Esophagus muscularis mucosa (tissue), 4 donors: ENCODE data around the gene PSME1.

Experiments
- EP300 ChIP-seq: sonication (generic); formaldehyde crosslinking; IDR thresholded peaks from one replicate; pipeline ENCODE4 v1.6.1; 2017; ENCODE audit warnings: antibody characterized with exemption
- POLR2A ChIP-seq: fragments of 450-650 bp; IDR thresholded peaks from one replicate; pipeline ENCODE4 v1.6.1; 2017; ENCODE audit warnings: antibody characterized with exemption, moderate library complexity, mild to moderate bottlenecking, low read depth
- POLR2AphosphoS5 ChIP-seq, 2 donors: sonication (generic); formaldehyde crosslinking; IDR thresholded peaks; one replicate each; pipeline ENCODE4 v1.6.1; 2017; ENCODE audit warnings: antibody characterized with exemption in 2 of 2
- TF ChIP-seq, protein P1 (sequence below), 3 experiments: fragments of 200-600 bp in 2 of 3; fragments of 450-650 bp in 1 of 3; sonication (generic) in 2 of 3; IDR thresholded peaks; one replicate each; pipeline ENCODE4 v1.5.1; 2017 to 2019; ENCODE audit warnings: antibody characterized with exemption in 3 of 3, mild to moderate bottlenecking in 2 of 3, moderate library complexity in 1 of 3

DNA sequence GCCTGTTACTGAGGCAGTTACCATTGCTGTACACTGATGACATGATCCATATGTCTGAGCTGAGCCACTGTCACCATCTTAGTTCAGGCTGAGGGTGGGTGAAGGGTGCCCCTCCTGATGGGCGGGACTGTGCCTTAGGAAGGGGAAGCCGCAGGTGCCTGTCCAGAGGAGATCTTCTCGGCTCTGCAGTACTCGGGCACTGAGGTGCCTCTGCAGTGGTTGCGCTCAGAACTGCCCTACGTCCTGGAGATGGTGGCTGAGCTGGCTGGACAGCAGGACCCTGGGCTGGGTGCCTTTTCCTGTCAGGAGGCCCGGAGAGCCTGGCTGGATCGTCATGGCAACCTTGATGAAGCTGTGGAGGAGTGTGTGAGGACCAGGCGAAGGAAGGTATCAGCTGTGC is 15.0 kb downstream of the PSME1 start:
- no peak for TF ChIP-seq POLR2A
- TF ChIP-seq, protein P1, sequence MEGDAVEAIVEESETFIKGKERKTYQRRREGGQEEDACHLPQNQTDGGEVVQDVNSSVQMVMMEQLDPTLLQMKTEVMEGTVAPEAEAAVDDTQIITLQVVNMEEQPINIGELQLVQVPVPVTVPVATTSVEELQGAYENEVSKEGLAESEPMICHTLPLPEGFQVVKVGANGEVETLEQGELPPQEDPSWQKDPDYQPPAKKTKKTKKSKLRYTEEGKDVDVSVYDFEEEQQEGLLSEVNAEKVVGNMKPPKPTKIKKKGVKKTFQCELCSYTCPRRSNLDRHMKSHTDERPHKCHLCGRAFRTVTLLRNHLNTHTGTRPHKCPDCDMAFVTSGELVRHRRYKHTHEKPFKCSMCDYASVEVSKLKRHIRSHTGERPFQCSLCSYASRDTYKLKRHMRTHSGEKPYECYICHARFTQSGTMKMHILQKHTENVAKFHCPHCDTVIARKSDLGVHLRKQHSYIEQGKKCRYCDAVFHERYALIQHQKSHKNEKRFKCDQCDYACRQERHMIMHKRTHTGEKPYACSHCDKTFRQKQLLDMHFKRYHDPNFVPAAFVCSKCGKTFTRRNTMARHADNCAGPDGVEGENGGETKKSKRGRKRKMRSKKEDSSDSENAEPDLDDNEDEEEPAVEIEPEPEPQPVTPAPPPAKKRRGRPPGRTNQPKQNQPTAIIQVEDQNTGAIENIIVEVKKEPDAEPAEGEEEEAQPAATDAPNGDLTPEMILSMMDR (IDR thresholded peaks at IDR 0.05), result no peak
- TF ChIP-seq POLR2AphosphoS5 (IDR thresholded peaks at IDR 0.05), result no peak
- TF ChIP-seq EP300, result no peak
